ENCODE data around the gene GTF2E1.

GTF2E1 gene

DNA sequence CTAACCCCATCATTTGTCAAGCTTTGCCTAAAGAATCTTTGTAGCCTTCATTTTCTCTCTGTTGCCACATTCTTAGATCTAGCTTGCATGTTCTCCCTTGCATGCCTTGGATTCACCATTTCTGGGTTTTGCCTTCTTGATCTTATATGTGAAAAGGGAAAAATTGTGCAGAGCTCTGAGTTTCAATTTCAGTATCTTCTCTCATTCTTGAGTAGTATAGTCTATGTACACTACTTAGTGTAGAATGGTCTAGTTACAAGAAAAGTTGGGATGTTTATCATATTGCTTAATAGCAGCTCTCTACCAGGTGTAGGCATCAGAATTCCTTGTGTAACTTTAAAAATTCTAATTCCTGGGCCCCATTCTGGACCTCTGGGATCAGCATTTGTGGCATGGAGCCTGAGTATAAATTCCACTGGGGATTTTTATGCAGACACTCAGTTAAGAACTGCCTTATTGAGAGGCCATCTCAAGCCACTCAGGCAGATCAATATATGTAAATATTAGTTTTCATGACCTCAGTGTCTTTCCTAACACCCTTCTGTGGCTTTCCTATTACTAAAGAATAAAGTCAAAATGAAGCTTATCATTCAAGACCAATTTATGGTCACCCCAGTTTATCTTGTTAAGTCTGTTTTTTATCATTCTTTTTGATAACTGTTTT, 23.4 kb downstream of the GTF2E1 start:
- TF ChIP-seq, protein P1, sequence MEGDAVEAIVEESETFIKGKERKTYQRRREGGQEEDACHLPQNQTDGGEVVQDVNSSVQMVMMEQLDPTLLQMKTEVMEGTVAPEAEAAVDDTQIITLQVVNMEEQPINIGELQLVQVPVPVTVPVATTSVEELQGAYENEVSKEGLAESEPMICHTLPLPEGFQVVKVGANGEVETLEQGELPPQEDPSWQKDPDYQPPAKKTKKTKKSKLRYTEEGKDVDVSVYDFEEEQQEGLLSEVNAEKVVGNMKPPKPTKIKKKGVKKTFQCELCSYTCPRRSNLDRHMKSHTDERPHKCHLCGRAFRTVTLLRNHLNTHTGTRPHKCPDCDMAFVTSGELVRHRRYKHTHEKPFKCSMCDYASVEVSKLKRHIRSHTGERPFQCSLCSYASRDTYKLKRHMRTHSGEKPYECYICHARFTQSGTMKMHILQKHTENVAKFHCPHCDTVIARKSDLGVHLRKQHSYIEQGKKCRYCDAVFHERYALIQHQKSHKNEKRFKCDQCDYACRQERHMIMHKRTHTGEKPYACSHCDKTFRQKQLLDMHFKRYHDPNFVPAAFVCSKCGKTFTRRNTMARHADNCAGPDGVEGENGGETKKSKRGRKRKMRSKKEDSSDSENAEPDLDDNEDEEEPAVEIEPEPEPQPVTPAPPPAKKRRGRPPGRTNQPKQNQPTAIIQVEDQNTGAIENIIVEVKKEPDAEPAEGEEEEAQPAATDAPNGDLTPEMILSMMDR (IDR thresholded peaks at IDR 0.05; ENCODE audit: control extremely low read depth, extremely low read depth, low read depth, missing control alignments): no peak
- CTCF ChIA-PET: interaction anchor here (0.7 to 3.3 kb wide), 10 partner anchors 12 to 349 kb away, joined by 3 to 15 read pairs (median 6); no protein-coding TSS in a partner anchor
- POLR2A ChIA-PET: no interaction called here
- no peak for DNase-seq (ENCODE audit: extremely low spot score)

DNA sequence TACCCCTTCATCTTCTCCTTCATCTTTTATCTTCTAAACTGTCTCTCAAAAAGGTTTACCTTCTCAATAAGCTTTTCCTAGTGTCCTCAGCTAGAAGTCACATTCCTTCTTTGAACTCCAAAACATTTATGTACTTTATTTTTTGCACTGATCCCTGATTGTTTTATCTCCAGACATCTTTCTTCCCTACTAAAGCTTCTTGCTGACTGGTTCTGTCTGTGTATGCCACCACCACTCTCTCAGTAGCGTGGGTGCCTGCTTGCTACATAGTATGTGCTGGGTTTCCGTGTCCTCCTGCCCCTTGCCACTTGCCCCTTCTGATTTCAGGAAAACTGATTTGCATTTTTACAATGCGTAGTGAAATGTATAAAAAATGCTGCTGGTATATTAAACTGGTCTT, 24.0 kb downstream of the GTF2E1 start:
- TF ChIP-seq, protein P1 (IDR thresholded peaks at IDR 0.05; ENCODE audit: control extremely low read depth, extremely low read depth, low read depth, missing control alignments): no peak
- ChIA-PET CTCF (interaction anchor here (1.0 to 2.3 kb wide), 5 partner anchors 14 to 350 kb away, joined by 3 to 15 read pairs (median 4); no protein-coding TSS in a partner anchor), POLR2A (no interaction called here)

DNA sequence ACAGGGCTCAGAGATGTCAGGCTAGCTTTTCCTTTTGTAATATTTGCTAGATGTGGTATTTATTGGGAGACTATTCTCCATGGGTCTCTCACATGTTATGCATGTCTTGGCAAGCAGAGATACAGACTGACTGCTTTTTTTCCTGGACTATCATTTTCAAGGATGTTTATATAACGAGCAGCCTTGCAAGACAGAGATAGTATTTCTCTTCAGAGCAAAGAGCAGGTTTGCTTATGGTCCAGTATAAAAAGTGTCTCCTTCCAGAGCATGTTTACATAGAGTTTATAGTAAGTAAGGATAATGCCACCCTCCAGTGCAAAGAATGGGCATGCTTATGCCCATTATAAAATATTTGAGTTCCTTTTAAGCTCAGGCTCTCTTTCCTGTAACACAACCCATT, 24.6 kb downstream of the GTF2E1 start:
- ChIA-PET CTCF (interaction anchor here (1.3 to 2.3 kb wide), 3 partner anchors 13 to 30 kb away, joined by 3 to 15 read pairs (median 4); no protein-coding TSS in a partner anchor), POLR2A (no interaction called here)
- TF ChIP-seq, protein P1 (IDR thresholded peaks at IDR 0.05; ENCODE audit: control extremely low read depth, extremely low read depth, low read depth, missing control alignments): no peak
- no peak for DNase-seq (ENCODE audit: extremely low spot score)

More for the DNA sequence above, 24.0 kb downstream of the GTF2E1 start:
- DNase-seq (ENCODE audit: extremely low spot score): no peak

DNA sequence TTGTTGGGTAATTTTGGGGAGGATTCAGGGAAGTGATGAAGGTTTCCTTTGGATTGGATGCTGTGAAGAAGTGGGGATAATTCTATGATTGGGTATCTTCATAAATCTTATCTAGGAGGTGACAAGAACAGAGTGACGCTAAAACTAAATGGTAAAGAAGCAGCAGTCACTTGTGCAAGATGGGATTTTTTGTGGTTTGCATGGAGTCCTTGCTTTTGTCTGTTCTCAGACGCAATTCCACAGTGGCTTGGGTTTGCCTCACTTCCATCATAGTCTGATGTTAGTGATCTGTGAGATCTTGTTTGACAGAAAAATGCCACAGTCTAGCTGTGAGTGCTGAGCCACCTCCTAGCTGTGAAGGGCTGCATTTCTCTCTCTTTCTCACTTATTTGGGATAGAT, 26.9 kb downstream of the GTF2E1 start:
- no peak for DNase-seq (ENCODE audit: extremely low spot score)
- TF ChIP-seq, protein P1 (IDR thresholded peaks at IDR 0.05; ENCODE audit: control extremely low read depth, extremely low read depth, low read depth, missing control alignments): no peak
- CTCF ChIA-PET: interaction anchor here (0.7 to 1.9 kb wide), 4 partner anchors 16 to 790 kb away, joined by 4 to 7 read pairs (median 4); no protein-coding TSS in a partner anchor
- POLR2A ChIA-PET: no interaction called here

DNA sequence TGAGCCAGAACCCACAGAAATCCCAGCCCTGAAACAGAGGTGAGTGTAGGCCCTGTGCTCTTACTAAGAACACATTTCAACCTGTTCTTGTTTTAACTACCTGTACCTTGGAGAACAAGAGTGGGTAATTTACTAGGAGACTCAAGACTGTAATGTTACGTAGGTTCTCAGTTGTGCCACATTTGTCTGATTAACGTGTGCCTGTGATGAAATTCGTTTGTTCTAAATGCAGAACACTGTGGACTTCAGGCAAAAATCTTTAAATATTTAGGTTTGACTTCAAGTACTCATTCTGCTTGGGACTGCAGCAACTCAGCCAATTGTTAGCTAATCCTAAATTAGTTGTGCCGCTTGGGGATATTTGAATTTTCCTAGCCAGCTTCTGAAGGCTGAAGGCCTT, 28.3 kb downstream of the GTF2E1 start:
- TF ChIP-seq, protein P1 (IDR thresholded peaks at IDR 0.05; ENCODE audit: control extremely low read depth, extremely low read depth, low read depth, missing control alignments): no peak
- ChIA-PET POLR2A (no interaction called here), CTCF (interaction anchor here (0.9 to 2.6 kb wide), 2 partner anchors 9 to 24 kb away, joined by 5 to 13 read pairs; no protein-coding TSS in a partner anchor)
- DNase-seq (ENCODE audit: extremely low spot score): no peak

DNA sequence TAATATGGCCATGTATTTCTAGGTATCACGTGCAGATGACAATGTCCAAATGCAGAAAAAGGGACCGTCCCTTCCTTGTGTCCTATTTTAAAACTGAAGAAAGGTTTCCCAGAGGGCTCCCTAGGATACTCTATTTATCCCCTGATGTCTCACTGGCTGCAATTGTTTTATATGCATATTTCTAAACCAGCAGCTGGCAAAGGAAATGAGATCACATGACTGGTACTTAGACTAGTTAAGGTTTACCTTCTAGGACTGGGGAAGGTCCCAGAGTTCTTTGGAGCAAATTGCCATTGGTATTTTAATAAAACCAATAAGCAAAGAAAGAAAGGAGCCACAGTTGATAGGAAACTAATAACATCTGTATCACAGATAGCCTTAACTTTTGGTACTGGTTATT, 29.5 kb downstream of the GTF2E1 start:
- no peak for DNase-seq (ENCODE audit: extremely low spot score)
- ChIA-PET CTCF (interaction anchor here (0.9 to 2.6 kb wide), 7 partner anchors 8 to 211 kb away, joined by 3 to 13 read pairs (median 5); no protein-coding TSS in a partner anchor), POLR2A (no interaction called here)
- TF ChIP-seq, protein P1 (IDR thresholded peaks at IDR 0.05; ENCODE audit: control extremely low read depth, extremely low read depth, low read depth, missing control alignments): no peak

All from GM10248 (cell line).